NCI-H748 treated with DMSO at 0.1 percent for 48 hours (cell line): Measurements from ENCODE around the gene C20orf96.
"Not testable (repeated sequence)": the region's sequence is repeated elsewhere in the genome, so short reads cannot be mapped to it uniquely, and the experiment has no call there.

Source experiments
- DNase-seq: peaks from one replicate; lab custom pipeline; 2025; lab: John Stamatoyannopoulos, UW

The C20orf96 gene

GRCh38 chr20:235891-236290 lies 54.7 kb downstream of the C20orf96 start:
- no peak for DNase-seq

GRCh38 chr20:227439-228105 lies 63.0 kb downstream of the C20orf96 start:
- DNase-seq, result no peak

- no peak for DNase-seq
Observed at GRCh38 chr20:226958-227357, 63.6 kb downstream of the C20orf96 start, which contains the start of gene DEFB129. DEFB129 (plus strand) TSS chr20:227258; CDS start chr20:227289, 31 bp downstream.

- not testable (repeated sequence) for DNase-seq
Observed at GRCh38 chr20:225879-226278, 64.7 kb downstream of the C20orf96 start.

GRCh38 chr20:221258-221830 lies 69.2 kb downstream of the C20orf96 start:
- no peak for DNase-seq
